Lung microvascular endothelial cell (primary cell): ENCODE data around the gene FUT2. TPM values are rescaled to one million over a fixed set of nuclear protein-coding genes. Genes with fewer than 3 reads are reported as not detected.

ENCODE experiments used
- DNase-seq, 2 donors: peaks; one replicate each; pipeline versions ENCODE4 v3.0.0 to v3.0.0-alpha.2; 2010; ENCODE audit warnings: low read depth in 2 of 2
- total RNA-seq: library from RNA; depleted of rRNA; stranded (reverse); fragments of >200 nt; gene quantifications from 2 replicates; pipeline ENCODE4 v1.2.1, GENCODE V29; 2014

The FUT2 gene
- total RNA-seq, 1 donor from 2014 or later, result not detected

DNA sequence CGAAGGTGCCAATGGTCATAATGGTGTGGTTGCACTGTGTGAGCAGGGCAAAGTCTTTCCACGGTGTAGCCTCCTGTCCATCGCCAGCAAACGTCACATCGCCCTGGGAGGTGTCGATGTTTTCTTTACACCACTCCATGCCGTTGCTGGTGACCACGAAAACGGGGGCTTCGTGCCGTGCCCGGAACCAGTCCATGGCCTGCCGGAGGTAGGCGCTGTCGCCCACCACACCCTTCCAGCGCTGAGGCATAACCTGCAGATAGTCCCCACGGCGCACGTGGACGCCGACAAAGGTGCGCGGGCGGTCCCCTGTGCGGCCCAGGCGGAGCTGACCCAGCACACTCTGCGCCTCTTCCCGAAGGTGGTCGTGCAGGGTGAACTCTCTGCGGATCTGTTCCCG is 54.6 kb downstream of the FUT2 start:
- DNase-seq, result no peak

DNA sequence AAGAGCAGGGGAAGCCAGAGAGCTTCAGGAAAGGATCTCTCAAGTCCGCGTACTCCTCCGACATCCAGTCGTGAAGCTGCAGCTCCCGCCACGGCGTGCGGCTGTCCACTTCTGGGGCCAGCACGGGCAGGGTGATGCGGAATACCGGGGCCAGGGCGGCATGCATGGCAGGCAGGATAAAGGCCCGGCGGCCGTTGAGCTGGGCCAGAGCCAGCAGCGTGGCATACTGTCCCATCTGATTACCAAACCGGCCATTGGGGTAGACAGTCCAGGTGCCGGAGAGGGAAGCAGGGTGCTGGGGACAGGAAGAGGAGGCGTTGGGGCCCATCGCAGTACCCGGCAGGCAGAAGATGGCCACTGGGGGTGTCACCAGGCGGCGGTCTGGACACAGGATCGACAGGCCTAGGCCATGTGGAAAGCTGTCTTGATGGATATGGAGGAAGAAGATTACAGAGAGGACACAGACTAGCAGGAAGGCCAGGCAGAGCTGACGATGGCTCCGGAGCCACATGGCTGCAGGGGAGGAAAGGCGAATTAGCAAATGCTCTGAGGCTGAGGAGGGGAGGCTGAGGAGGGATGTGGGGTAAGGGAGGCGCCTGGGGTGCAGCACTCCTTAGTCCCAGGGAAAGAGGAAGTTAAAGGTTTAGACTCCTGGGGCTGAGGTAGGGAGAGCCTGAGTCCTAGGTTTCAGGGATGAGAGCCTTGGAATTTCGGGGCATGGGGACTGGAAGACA is 55.2 kb downstream of the FUT2 start:
- no peak for DNase-seq

DNA sequence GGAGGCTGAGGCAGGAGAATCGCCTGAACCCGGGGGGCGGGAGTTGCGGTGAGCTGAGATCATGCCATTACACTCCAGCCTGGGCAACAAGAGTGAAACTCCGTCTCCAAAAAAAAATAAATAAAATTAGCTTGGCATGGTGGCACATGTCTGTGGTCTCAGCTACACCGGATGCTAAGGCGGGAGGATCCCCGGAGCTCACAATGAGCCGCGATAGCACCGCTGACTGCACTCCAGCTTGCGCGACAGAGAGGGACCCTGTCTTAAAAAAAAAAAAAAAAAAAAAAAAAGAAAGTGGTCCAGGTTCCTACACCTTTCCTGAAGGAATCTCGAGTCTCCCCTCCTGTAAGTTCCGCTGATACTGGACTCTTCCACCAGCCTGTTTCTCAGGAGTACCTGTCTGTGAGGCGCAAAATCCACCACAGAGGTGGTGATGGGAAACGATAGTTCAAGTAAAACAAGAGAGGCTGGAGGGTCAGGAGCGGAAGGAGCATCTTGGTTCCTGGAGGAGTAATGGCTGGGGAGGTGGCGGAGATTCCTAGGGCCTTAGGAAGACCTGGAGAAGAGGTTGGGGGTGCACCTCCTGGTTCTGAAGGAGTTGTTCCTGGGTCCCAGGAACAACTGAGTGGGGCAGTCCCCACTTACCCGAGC is 56.2 kb downstream of the FUT2 start:
- peak in 1 of 2 donors; percentile 20 for DNase-seq

DNA sequence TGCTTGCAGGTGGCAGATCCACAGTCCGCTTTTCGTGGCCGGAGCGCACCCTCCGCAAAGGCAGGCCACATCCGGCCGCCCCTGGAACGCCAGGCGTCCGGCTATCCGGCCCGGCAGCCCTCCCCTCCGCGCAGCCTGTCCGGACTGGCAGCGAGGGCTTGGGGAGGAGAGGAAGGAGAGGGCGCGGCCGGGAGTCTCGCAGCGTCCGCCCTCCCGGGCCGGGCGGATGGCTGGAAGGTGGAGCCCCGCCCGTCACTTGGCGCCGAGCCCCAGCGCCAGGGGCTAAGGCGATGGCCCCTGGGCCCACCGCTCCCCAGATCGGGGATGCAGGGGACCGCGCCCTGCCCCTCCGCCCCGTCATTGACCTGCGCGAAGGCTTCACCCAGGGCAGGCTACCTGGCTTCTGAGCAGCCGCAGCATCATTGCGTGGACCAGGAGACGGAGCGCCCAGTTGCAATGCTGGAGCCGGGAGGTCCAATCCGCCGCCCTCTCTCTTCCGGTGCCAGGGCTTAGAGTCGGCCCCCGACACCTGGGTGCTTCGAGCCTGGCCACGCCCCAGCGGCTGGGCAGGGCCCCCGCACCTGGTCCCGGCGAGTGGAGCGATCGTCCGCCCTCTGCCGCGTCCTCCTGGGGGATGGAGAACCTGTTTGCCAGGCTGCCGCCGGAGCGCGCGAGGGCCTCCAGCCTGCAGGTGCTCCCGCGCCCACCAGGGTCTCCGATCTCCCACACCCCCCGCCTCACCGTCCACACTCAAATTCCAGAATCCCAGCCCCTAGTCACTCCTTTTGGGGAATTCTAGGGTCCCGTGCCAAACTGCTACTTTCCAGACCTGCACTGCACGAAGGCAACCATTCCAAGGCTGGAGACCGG is 57.0 kb downstream of the FUT2 start, which contains the start of gene FUT1:
TSS of gene FUT1 (minus strand) at position 146 of the 870 bp plus-strand sequence. CDS start 1,360 bp downstream, outside the sequence.
- peak; percentile 59 to 62 for DNase-seq

DNA sequence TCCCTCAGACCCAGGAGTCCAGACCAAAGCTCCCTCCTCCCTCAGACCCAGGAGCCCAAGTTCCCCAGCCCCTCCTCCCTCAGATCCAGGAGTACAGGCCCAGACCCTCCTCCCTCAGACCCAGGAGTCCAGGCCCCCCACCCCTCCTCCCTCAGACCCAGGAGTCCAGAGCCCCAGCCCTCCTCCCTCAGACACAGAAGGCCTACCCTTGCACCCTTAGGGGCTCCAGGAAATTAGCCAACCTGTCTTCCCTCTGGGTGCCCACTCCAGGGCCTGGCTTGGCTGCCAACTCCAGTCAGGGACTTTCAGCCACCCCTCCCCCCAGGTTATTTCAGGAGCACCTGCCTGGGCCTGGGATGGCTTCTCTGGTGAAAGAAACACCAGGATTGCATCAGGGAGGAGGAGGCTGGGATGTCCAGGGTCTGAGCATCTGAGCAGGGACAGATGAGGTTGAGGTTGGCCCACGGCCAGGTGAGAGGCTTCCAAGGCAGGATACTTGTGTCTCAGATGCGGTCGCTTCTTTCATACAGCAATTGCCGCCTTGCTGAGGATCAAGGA is 59.4 kb downstream of the FUT2 start, which contains the start of gene FGF21:
TSS of gene FGF21 (plus strand) at position 441 of the 558 bp plus-strand sequence. CDS start 713 bp downstream, outside the sequence.
- DNase-seq, result no peak

Other genes starting within 250 kb of the FUT2 start
- gene GRWD1, start 250.0 kb upstream of the FUT2 start, total RNA-seq, result 10.0 and 14.5 TPM in 2 replicates
- under 0.01 and 0.20 TPM in 2 replicates for gene KCNJ14, start 240.4 kb upstream of the FUT2 start, total RNA-seq
- 40.1 and 43.1 TPM in 2 replicates for gene CYTH2, start 226.6 kb upstream of the FUT2 start, total RNA-seq
- under 0.01 TPM in 1 of 2 replicates, not detected in the other for gene LMTK3, start 184.1 kb upstream of the FUT2 start, total RNA-seq
- gene SULT2B1, start 143.8 kb upstream of the FUT2 start, total RNA-seq, result not detected in 2 replicates
- not detected in 2 replicates for gene SPACA4, start 89.2 kb upstream of the FUT2 start, total RNA-seq
- gene FAM83E, start 80.9 kb upstream of the FUT2 start, total RNA-seq, result 0.40 and 0.65 TPM in 2 replicates
- 2,223 and 2,324 TPM in 2 replicates for gene RPL18, start 76.8 kb upstream of the FUT2 start, total RNA-seq
- 5.4 and 6.3 TPM in 2 replicates for gene SPHK2, start 76.5 kb upstream of the FUT2 start, total RNA-seq
- 0.87 and 3.4 TPM in 2 replicates for gene DBP, start 58.6 kb upstream of the FUT2 start, total RNA-seq
- 3.1 and 8.1 TPM in 2 replicates for gene CA11, start 49.8 kb upstream of the FUT2 start, total RNA-seq
- not detected in 2 replicates for gene NTN5, start 23.0 kb upstream of the FUT2 start, total RNA-seq
- gene MAMSTR, start 23.8 kb downstream of the FUT2 start, total RNA-seq, result under 0.01 and 0.22 TPM in 2 replicates
- 51.4 and 74.0 TPM in 2 replicates for gene RASIP1, start 44.6 kb downstream of the FUT2 start, total RNA-seq
- gene IZUMO1, start 50.9 kb downstream of the FUT2 start, total RNA-seq, result 0.20 and 0.22 TPM in 2 replicates
- 4.8 and 8.3 TPM in 2 replicates for gene FUT1, start 56.7 kb downstream of the FUT2 start, total RNA-seq
- under 0.01 TPM in 1 of 2 replicates, not detected in the other for gene FGF21, start 59.6 kb downstream of the FUT2 start, total RNA-seq
- 26.2 and 28.3 TPM in 2 replicates for gene BCAT2, start 115.1 kb downstream of the FUT2 start, total RNA-seq
- 0.60 and 2.6 TPM in 2 replicates for gene HSD17B14, start 140.5 kb downstream of the FUT2 start, total RNA-seq
- gene PLEKHA4, start 172.6 kb downstream of the FUT2 start, total RNA-seq, result 2.4 and 7.1 TPM in 2 replicates
- 21.6 and 63.9 TPM in 2 replicates for gene PPP1R15A, start 176.4 kb downstream of the FUT2 start, total RNA-seq
- under 0.01 TPM in 2 replicates for gene TULP2, start 202.8 kb downstream of the FUT2 start, total RNA-seq
- gene NUCB1, start 204.3 kb downstream of the FUT2 start, total RNA-seq, result 118 and 160 TPM in 2 replicates
- gene DHDH, start 237.7 kb downstream of the FUT2 start, total RNA-seq, result under 0.01 TPM in 1 of 2 replicates, not detected in the other